ENCODE data around the gene TM4SF18.
"Not testable (repeated sequence)": the region's sequence is repeated elsewhere in the genome, so short reads cannot be mapped to it uniquely, and the experiment has no call there.

DNA sequence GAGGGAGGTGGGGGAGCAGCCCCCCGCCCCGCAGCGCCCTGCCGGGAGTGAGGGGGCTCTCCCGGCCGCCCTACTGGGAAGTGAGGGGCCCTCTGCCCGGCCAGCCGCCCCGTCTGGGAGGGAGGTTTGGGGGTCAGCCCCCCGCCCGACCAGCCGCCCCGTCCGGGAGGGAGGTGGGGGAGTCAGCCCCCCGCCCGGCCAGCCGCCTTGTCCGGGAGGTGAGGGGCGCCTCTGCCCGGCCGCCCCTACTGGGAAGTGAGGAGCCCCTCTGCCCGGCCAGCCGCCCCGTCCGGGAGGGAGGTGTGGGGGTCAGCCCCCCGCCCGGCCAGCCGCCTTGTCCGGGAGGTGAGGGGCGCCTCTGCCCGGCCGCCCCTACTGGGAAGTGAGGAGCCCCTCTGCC lies 46.8 kb upstream of the TM4SF18 start:
- TF ChIP-seq POLR2A, POLR2AphosphoS5 (IDR thresholded peaks at IDR 0.05): not testable (repeated sequence)
- TF ChIP-seq, protein P1, sequence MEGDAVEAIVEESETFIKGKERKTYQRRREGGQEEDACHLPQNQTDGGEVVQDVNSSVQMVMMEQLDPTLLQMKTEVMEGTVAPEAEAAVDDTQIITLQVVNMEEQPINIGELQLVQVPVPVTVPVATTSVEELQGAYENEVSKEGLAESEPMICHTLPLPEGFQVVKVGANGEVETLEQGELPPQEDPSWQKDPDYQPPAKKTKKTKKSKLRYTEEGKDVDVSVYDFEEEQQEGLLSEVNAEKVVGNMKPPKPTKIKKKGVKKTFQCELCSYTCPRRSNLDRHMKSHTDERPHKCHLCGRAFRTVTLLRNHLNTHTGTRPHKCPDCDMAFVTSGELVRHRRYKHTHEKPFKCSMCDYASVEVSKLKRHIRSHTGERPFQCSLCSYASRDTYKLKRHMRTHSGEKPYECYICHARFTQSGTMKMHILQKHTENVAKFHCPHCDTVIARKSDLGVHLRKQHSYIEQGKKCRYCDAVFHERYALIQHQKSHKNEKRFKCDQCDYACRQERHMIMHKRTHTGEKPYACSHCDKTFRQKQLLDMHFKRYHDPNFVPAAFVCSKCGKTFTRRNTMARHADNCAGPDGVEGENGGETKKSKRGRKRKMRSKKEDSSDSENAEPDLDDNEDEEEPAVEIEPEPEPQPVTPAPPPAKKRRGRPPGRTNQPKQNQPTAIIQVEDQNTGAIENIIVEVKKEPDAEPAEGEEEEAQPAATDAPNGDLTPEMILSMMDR (IDR thresholded peaks at IDR 0.05) = not testable (repeated sequence)

Measured in breast epithelium (tissue), 3 donors.